HG03108 (cell line): Measurements from ENCODE around the gene GLYATL1B.

Experiments used
- ATAC-seq: cut with Tn5 transposase; IDR thresholded peaks from one replicate; pipeline ENCODE4 v1.9.1; 2021; ENCODE audit warnings: moderate library complexity; ENCODE audit not compliant: unreplicated experiment

GLYATL1B gene

GRCh38 chr11:59142530-59143507 lies 56.7 kb downstream of the GLYATL1B start, which contains the start of gene FAM111A:
Gene FAM111A (plus strand): TSS chr11:59142856. CDS start chr11:59148873, 6,017 bp downstream.
- peak; percentile 68 for ATAC-seq

- ATAC-seq = no peak
Observed at GRCh38 chr11:59144096-59144495, 58.0 kb downstream of the GLYATL1B start.
